ENCODE measurements around the gene USP10. TPM values are rescaled to one million over a fixed set of nuclear protein-coding genes. Genes with fewer than 3 reads are reported as not detected.

The USP10 gene
- total RNA-seq, 2 experiments from 2014 or later, result 105 to 108 TPM

GRCh38 chr16:84817206-84817605 is 117.4 kb downstream of the USP10 start:
- ChIA-PET POLR2A (no interaction called here), CTCF (no interaction called here)
- Mint-ChIP-seq H3K36me3 (no peaks in the 10 kb centered on the region), H3K27me3 (peaks cover 10% of the 10 kb centered on the region), H3K27ac (no peak overlapping the region), H3K4me3 (no peak overlapping the region), H3K9me3 (no peaks in the 10 kb centered on the region), H3K4me1 (ENCODE audit: low read depth) (peaks cover 9% of the 10 kb centered on the region)
- intact Hi-C loops (cut with micrococcal nuclease), result no loop called here
- DNase-seq, result no peak

DNA sequence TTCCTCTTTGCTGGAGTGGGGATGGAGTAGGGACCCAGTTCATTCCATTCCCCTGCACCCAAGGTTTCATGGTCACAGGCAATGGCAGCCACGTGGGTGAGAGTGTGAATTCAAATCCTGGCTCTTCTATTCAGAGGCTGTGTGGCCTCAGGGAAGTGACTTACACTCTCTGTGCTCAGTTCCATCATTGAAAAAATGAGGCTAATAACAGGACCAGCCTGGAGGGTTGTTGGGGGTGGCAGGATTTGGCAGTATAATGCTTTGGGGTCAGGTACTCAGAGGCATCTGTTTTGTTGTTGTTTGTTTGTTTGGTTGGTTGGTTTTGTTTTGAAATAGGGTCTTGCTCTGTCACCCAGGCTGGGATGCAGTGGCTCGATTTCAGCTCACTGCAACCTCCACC is 117.8 kb downstream of the USP10 start:
- ChIA-PET POLR2A (no interaction called here), CTCF (no interaction called here)
- Mint-ChIP-seq H3K36me3 (no peaks in the 10 kb centered on the region), H3K9me3 (no peaks in the 10 kb centered on the region), H3K27me3 (peaks cover 14% of the 10 kb centered on the region), H3K4me3 (no peak overlapping the region), H3K27ac (no peak overlapping the region), H3K4me1 (ENCODE audit: low read depth) (peaks cover 9% of the 10 kb centered on the region)
- DNase-seq, result no peak
- intact Hi-C loops (cut with micrococcal nuclease), result no loop called here

DNA sequence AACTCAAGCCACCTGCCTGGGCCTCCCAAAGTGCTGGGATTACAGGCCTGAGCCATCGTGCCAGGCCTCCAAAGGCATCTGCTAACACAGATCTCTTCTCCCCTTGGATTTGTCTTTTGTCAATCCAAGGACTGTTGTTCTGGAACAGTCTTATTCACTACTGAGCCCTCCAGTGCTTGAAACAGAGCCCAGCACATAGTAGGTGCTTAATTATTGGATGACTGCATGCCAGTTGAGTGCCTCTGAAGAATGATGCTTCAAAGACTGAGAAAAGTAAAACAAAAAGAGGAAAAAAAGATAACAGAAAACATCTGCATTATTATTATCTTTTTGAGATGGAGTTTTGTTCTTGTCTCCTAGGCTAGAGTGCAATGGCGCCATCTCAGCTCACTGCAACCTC is 118.3 kb downstream of the USP10 start:
- H3K27ac Mint-ChIP-seq, result no peak overlapping the region
- ChIA-PET POLR2A (no interaction called here), CTCF (no interaction called here)
- no peaks in the 10 kb centered on the region for H3K9me3 Mint-ChIP-seq
- peaks cover 19% of the 10 kb centered on the region for H3K27me3 Mint-ChIP-seq
- intact Hi-C loops (cut with micrococcal nuclease), result no loop called here
- H3K36me3 Mint-ChIP-seq, result no peaks in the 10 kb centered on the region
- H3K4me3 Mint-ChIP-seq, result no peak overlapping the region
- no peak for DNase-seq
- H3K4me1 Mint-ChIP-seq (ENCODE audit: low read depth), result peaks cover 11% of the 10 kb centered on the region

GRCh38 chr16:84818989-84819643 is 119.3 kb downstream of the USP10 start:
- intact Hi-C loops (cut with micrococcal nuclease), result no loop called here
- no peak overlapping the region for H3K27ac Mint-ChIP-seq
- no peaks in the 10 kb centered on the region for H3K36me3 Mint-ChIP-seq
- POLR2A ChIA-PET, result interaction anchor here (0.6 kb wide), 1 partner anchor 124 kb away, joined by 3 read pairs; no protein-coding TSS in a partner anchor
- H3K27me3 Mint-ChIP-seq, result peaks cover 21% of the 10 kb centered on the region
- no peak overlapping the region for H3K4me3 Mint-ChIP-seq
- no peaks in the 10 kb centered on the region for H3K9me3 Mint-ChIP-seq
- no peak for DNase-seq
- CTCF ChIA-PET, result interaction anchor here (0.7 to 1.7 kb wide), 5 partner anchors 8 to 81 kb away, joined by 3 to 8 read pairs (median 3); no protein-coding TSS in a partner anchor
- peaks cover 11% of the 10 kb centered on the region for H3K4me1 Mint-ChIP-seq (ENCODE audit: low read depth)

DNA sequence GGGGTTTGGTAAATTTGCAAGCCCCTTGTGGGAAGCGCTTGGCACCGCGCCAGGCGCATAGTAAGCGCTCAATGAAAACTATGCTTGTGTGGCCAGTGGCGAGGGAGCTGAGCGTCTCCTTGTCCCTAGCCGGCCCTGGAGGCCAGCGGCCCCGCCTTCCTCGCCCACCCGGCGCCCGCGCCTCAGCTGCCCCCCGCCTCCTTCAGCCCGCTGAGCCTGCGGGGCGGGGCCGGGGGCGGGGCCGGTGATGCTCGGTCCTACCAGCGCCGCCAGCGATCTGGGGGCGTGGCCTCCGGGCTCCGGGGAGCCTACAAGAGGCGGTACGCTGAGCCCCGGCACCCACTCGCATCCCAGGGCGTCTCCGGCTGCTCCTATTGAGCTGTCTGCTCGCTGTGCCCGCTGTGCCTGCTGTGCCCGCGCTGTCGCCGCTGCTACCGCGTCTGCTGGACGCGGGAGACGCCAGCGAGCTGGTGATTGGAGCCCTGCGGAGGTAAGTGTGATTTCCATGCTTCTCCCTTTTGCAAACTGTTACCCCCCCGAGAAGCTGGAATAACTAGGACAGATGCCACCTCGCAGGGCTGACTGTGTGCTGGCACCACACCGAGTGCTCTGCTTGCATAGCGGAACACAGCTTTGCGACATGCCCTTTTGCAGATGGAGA is 120.0 kb downstream of the USP10 start, which contains the start of gene CRISPLD2:
CRISPLD2 (plus strand) TSS at position 342 of the 661 bp plus-strand sequence. CDS start 18,511 bp downstream, outside the sequence.
- Mint-ChIP-seq H3K36me3 (no peaks in the 10 kb centered on the region), H3K27ac (no peak within 1 kb of the TSS), H3K4me1 (ENCODE audit: low read depth) (peaks cover 11% of the 10 kb centered on the region), H3K4me3 (peak within 1 kb of the TSS; percentile 30), H3K27me3 (peaks cover 21% of the 10 kb centered on the region), H3K9me3 (no peaks in the 10 kb centered on the region)
- peak; percentile 90 for DNase-seq
- ChIA-PET POLR2A (interaction anchor here (0.6 kb wide), 1 partner anchor 123 kb away, joined by 3 read pairs; no protein-coding TSS in a partner anchor), CTCF (interaction anchor here (0.8 to 1.7 kb wide), 5 partner anchors 9 to 81 kb away, joined by 3 to 8 read pairs (median 3); no protein-coding TSS in a partner anchor)
- intact Hi-C loops (cut with micrococcal nuclease), result no loop called here

DNA sequence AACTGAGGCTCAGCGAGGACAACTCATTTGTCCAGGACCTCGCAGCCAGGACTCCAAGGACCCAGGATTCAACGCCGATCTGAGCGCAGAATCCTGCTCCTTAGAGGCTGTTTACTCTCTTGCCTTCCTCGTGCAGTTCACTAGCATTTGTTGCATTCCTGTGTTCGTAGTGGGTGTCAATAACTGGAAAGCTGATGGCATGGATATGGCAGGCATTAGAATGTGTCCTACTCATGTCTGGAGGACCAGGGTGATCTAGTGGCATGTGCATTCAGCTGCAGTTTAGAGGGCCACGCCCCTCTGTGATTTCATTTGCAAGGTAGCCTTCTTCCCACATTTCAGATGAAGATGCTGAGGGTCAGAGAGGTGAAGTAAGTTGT is 120.5 kb downstream of the USP10 start:
- Mint-ChIP-seq H3K27me3 (peaks cover 21% of the 10 kb centered on the region), H3K4me3 (peak overlapping the region; percentile 30), H3K9me3 (no peaks in the 10 kb centered on the region), H3K4me1 (ENCODE audit: low read depth) (peaks cover 11% of the 10 kb centered on the region), H3K36me3 (no peaks in the 10 kb centered on the region), H3K27ac (no peak overlapping the region)
- intact Hi-C loops (cut with micrococcal nuclease), result no loop called here
- DNase-seq, result no peak
- ChIA-PET CTCF (interaction anchor here (0.8 to 1.7 kb wide), 5 partner anchors 9 to 82 kb away, joined by 3 to 8 read pairs (median 3); no protein-coding TSS in a partner anchor), POLR2A (no interaction called here)

DNA sequence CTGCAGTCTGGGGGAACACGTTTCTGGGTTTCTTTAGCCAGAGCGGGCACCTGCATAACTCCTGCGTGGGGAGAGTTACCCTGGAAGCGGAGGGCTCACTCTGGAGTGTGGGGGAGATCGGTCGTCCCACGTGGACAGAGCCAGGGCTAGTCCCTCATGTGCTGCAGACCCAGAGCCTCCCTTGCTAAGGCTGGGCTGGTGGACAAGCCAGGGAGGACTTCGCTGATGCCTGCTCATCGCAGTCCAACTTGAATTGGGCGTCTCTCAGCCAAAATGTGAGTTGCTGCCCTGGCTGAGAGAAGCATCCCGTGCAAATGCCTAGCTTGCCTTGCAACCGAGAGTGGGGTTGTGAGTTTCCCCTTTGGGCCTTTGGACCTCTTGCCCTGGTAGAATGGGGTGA is 121.0 kb downstream of the USP10 start:
- intact Hi-C loops (cut with micrococcal nuclease), result no loop called here
- Mint-ChIP-seq H3K4me3 (peak overlapping the region; percentile 30), H3K4me1 (ENCODE audit: low read depth) (peaks cover 11% of the 10 kb centered on the region), H3K9me3 (no peaks in the 10 kb centered on the region), H3K27ac (no peak overlapping the region), H3K36me3 (no peaks in the 10 kb centered on the region), H3K27me3 (peaks cover 21% of the 10 kb centered on the region)
- no peak for DNase-seq
- POLR2A ChIA-PET, result no interaction called here
- CTCF ChIA-PET, result interaction anchor here (1.7 kb wide), 1 partner anchor 67 kb away, joined by 8 read pairs; no protein-coding TSS in a partner anchor

DNA sequence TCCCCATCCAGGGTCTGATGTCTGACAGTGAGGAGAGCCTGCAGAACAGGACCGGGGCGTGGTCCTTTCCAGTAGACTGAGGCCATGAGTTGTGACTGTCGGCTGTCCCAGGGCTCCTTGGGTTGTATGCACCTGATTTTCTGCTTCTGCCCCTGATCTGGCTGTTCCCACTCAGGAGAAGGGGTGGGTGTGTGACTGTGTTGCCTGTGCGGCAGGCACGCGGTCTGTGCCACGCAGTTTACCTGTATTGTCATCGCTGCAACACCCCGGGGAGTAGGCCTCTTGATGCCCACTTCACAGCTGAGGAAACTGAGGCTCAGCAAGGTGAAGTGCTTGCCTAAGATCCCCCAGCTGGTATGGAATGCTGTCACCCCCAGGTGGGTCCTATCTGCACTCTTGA is 121.4 kb downstream of the USP10 start:
- CTCF ChIA-PET, result interaction anchor here (1.7 kb wide), 1 partner anchor 67 kb away, joined by 8 read pairs; no protein-coding TSS in a partner anchor
- intact Hi-C loops (cut with micrococcal nuclease), result no loop called here
- Mint-ChIP-seq H3K9me3 (no peaks in the 10 kb centered on the region), H3K27ac (no peak overlapping the region), H3K27me3 (peaks cover 21% of the 10 kb centered on the region), H3K36me3 (no peaks in the 10 kb centered on the region), H3K4me1 (ENCODE audit: low read depth) (peaks cover 11% of the 10 kb centered on the region), H3K4me3 (no peak overlapping the region)
- POLR2A ChIA-PET, result no interaction called here
- no peak for DNase-seq

DNA sequence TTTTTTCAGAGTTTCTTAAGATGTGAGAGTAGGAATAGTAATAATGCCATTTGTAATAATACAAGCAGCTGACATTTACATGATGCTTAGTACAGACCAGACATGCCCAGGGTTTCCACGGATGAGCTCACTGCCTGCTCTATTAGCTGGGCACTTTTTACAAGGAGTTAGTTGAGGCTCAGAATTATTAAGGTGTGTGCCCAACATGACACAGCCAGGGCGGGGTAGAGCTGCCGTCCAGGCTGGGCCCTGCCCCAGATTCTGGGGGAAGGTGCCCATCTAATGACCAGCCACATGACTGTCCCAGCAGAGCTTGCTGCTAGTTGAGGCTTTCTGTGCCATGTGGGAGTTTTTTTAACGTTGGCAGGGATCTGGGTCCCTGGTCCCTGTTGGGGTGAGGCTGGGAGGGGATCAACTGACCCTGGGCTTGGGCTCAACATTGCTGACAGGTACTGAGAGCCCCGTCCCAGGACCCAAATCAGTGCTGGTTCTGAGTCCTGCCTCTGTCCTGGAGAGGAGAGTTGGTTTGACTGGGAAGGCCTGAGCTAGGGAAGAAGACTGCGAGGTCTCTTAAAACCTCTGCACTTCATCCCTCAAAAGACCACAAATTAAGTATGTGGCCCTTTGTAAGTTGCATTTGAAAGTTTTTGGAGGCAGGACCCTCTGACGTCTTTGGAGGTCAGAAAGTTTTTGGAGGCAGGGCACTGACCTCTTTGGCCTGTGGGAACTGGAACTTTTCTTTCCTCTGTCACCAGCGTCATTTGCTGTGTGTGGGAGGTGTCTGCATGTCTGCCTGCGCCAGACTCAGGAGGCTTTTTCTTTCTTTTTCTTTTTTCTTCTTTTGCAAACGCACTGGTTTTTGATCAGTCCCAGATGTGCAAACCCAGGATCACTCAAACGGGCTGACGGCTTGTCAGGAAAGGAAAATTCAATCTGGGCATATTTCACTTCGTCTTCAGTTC is 122.2 kb downstream of the USP10 start:
- POLR2A ChIA-PET, result no interaction called here
- no peaks in the 10 kb centered on the region for H3K36me3 Mint-ChIP-seq
- no peak overlapping the region for H3K27ac Mint-ChIP-seq
- peaks cover 21% of the 10 kb centered on the region for H3K27me3 Mint-ChIP-seq
- intact Hi-C loops (cut with micrococcal nuclease), result no loop called here
- DNase-seq, result no peak
- CTCF ChIA-PET, result no interaction called here
- H3K4me1 Mint-ChIP-seq (ENCODE audit: low read depth), result peaks cover 11% of the 10 kb centered on the region
- no peaks in the 10 kb centered on the region for H3K9me3 Mint-ChIP-seq
- H3K4me3 Mint-ChIP-seq, result no peak overlapping the region

DNA sequence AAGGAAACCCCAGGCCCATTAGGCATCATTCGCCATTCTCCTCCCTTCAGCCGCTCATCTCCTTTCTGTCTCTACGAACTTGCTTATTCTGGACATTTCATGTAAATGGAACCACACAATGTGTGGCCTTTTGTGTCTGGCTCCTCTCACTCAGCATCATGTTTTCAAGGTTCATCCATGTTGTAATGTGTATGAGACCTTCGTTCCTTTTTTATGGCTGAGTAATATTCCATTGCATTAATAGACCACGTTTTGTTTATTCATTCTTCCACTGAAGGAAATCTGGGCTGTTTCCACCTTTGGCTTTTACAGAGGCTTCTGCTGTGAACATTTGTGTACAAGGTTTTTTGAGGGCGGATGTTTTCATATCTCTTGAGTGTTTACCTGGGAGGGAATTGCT is 123.2 kb downstream of the USP10 start:
- intact Hi-C loops (cut with micrococcal nuclease), result no loop called here
- POLR2A ChIA-PET, result no interaction called here
- Mint-ChIP-seq H3K4me3 (no peak overlapping the region), H3K36me3 (no peaks in the 10 kb centered on the region), H3K9me3 (no peaks in the 10 kb centered on the region), H3K27me3 (peaks cover 23% of the 10 kb centered on the region), H3K4me1 (ENCODE audit: low read depth) (peaks cover 11% of the 10 kb centered on the region), H3K27ac (no peak overlapping the region)
- no peak for DNase-seq
- CTCF ChIA-PET, result no interaction called here

- intact Hi-C loops (cut with micrococcal nuclease), result no loop called here
- Mint-ChIP-seq H3K27ac (no peak overlapping the region), H3K36me3 (no peaks in the 10 kb centered on the region), H3K9me3 (no peaks in the 10 kb centered on the region), H3K4me3 (no peak overlapping the region), H3K4me1 (ENCODE audit: low read depth) (peaks cover 11% of the 10 kb centered on the region), H3K27me3 (peaks cover 25% of the 10 kb centered on the region)
- DNase-seq, result no peak
- CTCF ChIA-PET, result no interaction called here
- POLR2A ChIA-PET, result no interaction called here
Measured at GRCh38 chr16:84823484-84823883, 123.7 kb downstream of the USP10 start.

- Mint-ChIP-seq H3K27ac (no peak overlapping the region), H3K4me3 (no peak overlapping the region), H3K36me3 (no peaks in the 10 kb centered on the region), H3K4me1 (ENCODE audit: low read depth) (peaks cover 11% of the 10 kb centered on the region), H3K9me3 (no peaks in the 10 kb centered on the region), H3K27me3 (peaks cover 27% of the 10 kb centered on the region)
- DNase-seq, result no peak
- CTCF ChIA-PET, result no interaction called here
- POLR2A ChIA-PET, result no interaction called here
- intact Hi-C loops (cut with micrococcal nuclease), result no loop called here
Measured at GRCh38 chr16:84823926-84824325, 124.1 kb downstream of the USP10 start.
